ENCODE measurements around the gene STAT5A.

GRCh38 chr17:42274812-42275526, 13.3 kb upstream of the STAT5A start:
- TF ChIP-seq CTCF (IDR thresholded peaks at IDR 0.05) = no peak
- no peak for TF ChIP-seq POLR2A (IDR thresholded peaks at IDR 0.05)
